ENCODE measurements around the gene MAGEA9. TPM values are rescaled to one million over a fixed set of nuclear protein-coding genes. Genes with fewer than 3 reads are reported as not detected.
"Not testable (repeated sequence)": the region's sequence is repeated elsewhere in the genome, so short reads cannot be mapped to it uniquely, and the experiment has no call there.

The MAGEA9 gene
- polyA plus RNA-seq, 10 donors, result not detected

GRCh38 chrX:149807747-149808458 lies 26.2 kb downstream of the MAGEA9 start:
- no peak for DNase-seq

GRCh38 chrX:149818652-149819051 lies 36.9 kb downstream of the MAGEA9 start:
- DNase-seq, result no peak

DNA sequence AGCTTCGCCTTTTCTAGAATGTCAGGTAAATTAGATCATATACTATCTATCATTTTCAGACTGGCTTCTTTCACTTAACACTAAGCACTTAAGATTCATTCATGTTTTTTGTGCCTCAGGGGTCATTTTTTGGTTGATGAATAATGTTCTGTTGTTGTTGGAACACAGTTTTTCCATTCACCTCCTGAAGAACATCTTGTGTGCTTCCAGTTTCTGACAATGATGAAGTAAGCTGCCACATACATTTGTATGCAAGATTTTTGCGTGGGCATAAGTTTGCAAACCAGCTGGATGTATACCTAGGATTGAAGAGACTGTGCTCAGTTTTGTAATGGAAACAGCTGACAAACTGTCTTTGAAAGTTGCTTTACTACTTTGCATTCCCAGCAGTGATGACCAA lies 37.6 kb downstream of the MAGEA9 start:
- DNase-seq, result no peak

DNA sequence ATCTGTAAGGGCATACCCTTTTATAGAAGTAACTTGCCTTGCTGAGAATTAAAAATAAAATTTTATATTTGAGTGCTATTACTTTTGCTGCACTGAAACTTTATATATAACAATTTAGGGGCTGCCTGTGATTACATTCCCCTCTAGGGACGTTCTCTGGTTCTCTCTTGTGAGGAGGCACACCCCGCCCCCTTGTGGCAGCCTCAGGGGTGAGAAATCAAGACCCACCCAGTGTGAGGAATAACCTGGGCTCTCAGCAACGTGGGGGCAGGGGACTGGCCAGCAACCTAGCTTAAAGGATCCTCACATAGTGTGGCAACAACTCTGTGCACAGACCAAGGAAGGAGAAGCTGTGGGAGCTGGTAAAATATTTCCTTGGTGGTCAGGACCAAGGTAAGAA lies 43.7 kb downstream of the MAGEA9 start:
- no peak for DNase-seq

DNA sequence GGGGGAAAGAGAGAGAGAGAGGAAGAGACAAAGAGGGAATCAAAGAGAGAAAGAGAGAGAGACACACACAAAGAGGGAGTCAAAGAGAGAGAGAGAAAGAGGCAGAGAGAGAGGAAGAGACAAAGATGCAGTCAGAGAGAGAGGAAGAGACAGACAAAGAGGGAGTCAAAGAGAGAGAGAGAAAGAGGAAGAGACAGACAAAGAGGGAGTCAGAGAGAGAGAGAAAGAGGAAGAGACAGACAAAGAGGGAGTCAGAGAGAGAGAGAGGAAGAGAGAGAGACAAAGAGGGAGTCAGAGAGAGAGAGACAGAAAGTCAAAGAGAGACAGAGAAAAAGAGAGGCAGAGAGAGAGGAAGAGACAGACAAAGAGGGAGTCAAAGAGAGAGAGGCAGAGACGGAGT lies 45.5 kb downstream of the MAGEA9 start:
- DNase-seq, result no peak

- peak in 2 of 3 donors; percentile 2 to 37 for DNase-seq
Measured at GRCh38 chrX:149829751-149830191, 48.0 kb downstream of the MAGEA9 start.

GRCh38 chrX:149830192-149830873 lies 48.6 kb downstream of the MAGEA9 start:
- DNase-seq, result peak; percentile 1 to 48 (median 15)

DNA sequence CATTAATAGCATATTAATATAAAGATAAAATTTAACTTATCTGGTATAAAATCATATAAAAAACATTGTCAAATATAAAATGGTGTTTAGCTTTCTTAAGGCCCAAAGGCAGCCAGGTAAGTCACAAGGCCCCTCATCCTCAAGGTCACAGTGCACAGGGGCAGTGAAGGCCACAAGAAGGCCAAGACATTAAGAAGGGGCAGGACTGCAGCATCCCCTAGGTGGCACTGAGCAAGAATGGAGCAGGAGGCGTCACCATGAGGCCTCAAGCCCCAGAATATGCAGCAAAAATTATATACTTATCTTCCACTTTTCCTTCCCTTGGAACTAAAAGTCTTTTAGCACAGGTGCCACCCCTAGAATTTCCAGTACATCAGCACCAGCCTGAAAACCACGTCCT lies 49.7 kb downstream of the MAGEA9 start:
- no peak for DNase-seq

GRCh38 chrX:149836728-149837127 lies 55.0 kb downstream of the MAGEA9 start:
- DNase-seq, result not testable (repeated sequence)

DNA sequence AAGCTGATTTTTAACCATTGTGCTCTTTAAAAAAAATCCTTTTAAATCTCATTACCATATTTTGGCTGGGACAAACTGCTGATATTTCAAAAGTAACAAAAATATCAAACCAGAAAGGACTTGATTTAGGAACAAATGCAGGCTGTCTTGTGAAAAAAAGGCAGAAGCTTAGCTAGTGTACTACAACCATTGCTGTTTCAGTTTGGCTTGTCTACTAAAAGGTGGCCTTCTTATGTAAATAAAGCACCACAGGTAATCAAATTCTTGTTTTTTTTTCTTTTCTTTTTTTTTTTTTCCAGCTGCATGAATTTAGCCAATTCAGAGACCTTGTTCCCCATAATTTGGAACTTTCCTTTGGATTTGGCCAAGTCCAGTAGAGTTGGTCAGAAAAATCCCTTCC lies 55.4 kb downstream of the MAGEA9 start:
- DNase-seq, result no peak

Other genes with a start within 250 kb of the MAGEA9 start
- 10 to 100 TPM; 18.8 to 24.4 (median 21.5) TPM for gene EOLA1, start 240.9 kb upstream of the MAGEA9 start, polyA plus RNA-seq (ENCODE audit: insufficient read length in 10 of 10)
- 1 to 10 TPM in 3 of 10 donors, under 1 TPM in 5, not detected in 2; 0.49 to 2.8 (median 0.79) TPM for gene HSFX3, start 232.0 kb upstream of the MAGEA9 start, polyA plus RNA-seq (ENCODE audit: insufficient read length in 10 of 10)
- gene MAGEA9B, start 194.5 kb upstream of the MAGEA9 start, polyA plus RNA-seq (ENCODE audit: insufficient read length in 10 of 10), result not detected
- 1 to 10 TPM in 3 of 10 donors, under 1 TPM in 2, not detected in 5; 0.31 to 1.6 (median 1.0) TPM for gene HSFX2, start 186.6 kb upstream of the MAGEA9 start, polyA plus RNA-seq (ENCODE audit: insufficient read length in 10 of 10)
- 10 to 100 TPM; 26.9 to 39.5 (median 30.2) TPM for gene TMEM185A, start 150.1 kb upstream of the MAGEA9 start, polyA plus RNA-seq (ENCODE audit: insufficient read length in 10 of 10)
- not detected for gene MAGEA11, start 69.9 kb upstream of the MAGEA9 start, polyA plus RNA-seq (ENCODE audit: insufficient read length in 10 of 10)
- gene HSFX1, start 7.9 kb upstream of the MAGEA9 start, polyA plus RNA-seq (ENCODE audit: insufficient read length in 10 of 10), result 1 to 10 TPM in 9 of 10 donors, under 1 TPM in 1; 0.98 to 3.1 (median 1.8) TPM
- under 1 TPM in 7 of 10 donors, not detected in 3; 0.12 to 0.41 (median 0.24) TPM for gene MAGEA8, start 99.3 kb downstream of the MAGEA9 start, polyA plus RNA-seq (ENCODE audit: insufficient read length in 10 of 10)
- 1 to 10 TPM in 9 of 10 donors, not detected in 1; 1.0 to 2.7 (median 1.6) TPM for gene HSFX4, start 147.6 kb downstream of the MAGEA9 start, polyA plus RNA-seq (ENCODE audit: insufficient read length in 10 of 10)
- 10 to 100 TPM; 19.3 to 27.0 (median 21.1) TPM for gene EOLA2, start 156.6 kb downstream of the MAGEA9 start, polyA plus RNA-seq (ENCODE audit: insufficient read length in 10 of 10)

Measured in muscle of back (tissue), 11 donors.